PC-3 (cell line): Measurements from ENCODE around the gene FAXC.

Source experiments
- CTCF ChIP-seq: fragments of 300-600 bp; sonication (generic); conservative IDR thresholded peaks from 2 replicates; pipeline ENCODE4 v1.5.1; 2017; ENCODE audit warnings: antibody characterized with exemption, low read depth, mild to moderate bottlenecking, low read length
- EZH2 ChIP-seq: fragments of 300-600 bp; sonication (generic); IDR thresholded peaks from one replicate; pipeline ENCODE4 v1.6.1; 2017; ENCODE audit warnings: antibody characterized with exemption, mild to moderate bottlenecking, low read length; ENCODE audit not compliant: unreplicated experiment
- EZH2phosphoT487 ChIP-seq: fragments of 300-600 bp; sonication (generic); IDR thresholded peaks from 2 replicates; pipeline ENCODE4 v1.6.1; 2018; ENCODE audit warnings: mild to moderate bottlenecking, antibody characterized with exemption, low read length, borderline replicate concordance

- TF ChIP-seq EZH2 (no peak), CTCF (no peak), EZH2phosphoT487 (no peak)
Measured at GRCh38 chr6:99348288-99349170, 945 bp downstream of the FAXC start.
